CD4-positive, alpha-beta T cell treated with Interleukin-15 for 4 hours (primary cell): Measurements from ENCODE around the gene CFAP61.
"Not testable (repeated sequence)": the region's sequence is repeated elsewhere in the genome, so short reads cannot be mapped to it uniquely, and the experiment has no call there.

Experiments
- DNase-seq: peaks from one replicate; pipeline ENCODE4 v3.0.0-alpha.2; 2020; ENCODE audit warnings: low spot score

Gene CFAP61

GRCh38 chr20:20233041-20233514, 180.7 kb downstream of the CFAP61 start:
- DNase-seq, result no peak

GRCh38 chr20:20235681-20236080, 183.3 kb downstream of the CFAP61 start:
- no peak for DNase-seq

GRCh38 chr20:20237093-20237959, 185.0 kb downstream of the CFAP61 start:
- DNase-seq, result peak; percentile 16

- DNase-seq, result no peak
Observed at GRCh38 chr20:20241976-20242375, 189.6 kb downstream of the CFAP61 start.

- DNase-seq, result not testable (repeated sequence)
Observed at GRCh38 chr20:20244384-20244783, 192.1 kb downstream of the CFAP61 start.

GRCh38 chr20:20246996-20247633, 194.8 kb downstream of the CFAP61 start:
- DNase-seq, result no peak

GRCh38 chr20:20248620-20249200, 196.4 kb downstream of the CFAP61 start:
- DNase-seq, result no peak

- no peak for DNase-seq
Observed at GRCh38 chr20:20251317-20251716, 199.0 kb downstream of the CFAP61 start.

- DNase-seq, result no peak
Observed at GRCh38 chr20:20251836-20252235, 199.5 kb downstream of the CFAP61 start.

GRCh38 chr20:20253039-20253743, 200.9 kb downstream of the CFAP61 start:
- no peak for DNase-seq

GRCh38 chr20:20253744-20254330, 201.5 kb downstream of the CFAP61 start:
- DNase-seq, result no peak

GRCh38 chr20:20255099-20255498, 202.8 kb downstream of the CFAP61 start:
- DNase-seq, result no peak

GRCh38 chr20:20259533-20259932, 207.2 kb downstream of the CFAP61 start:
- no peak for DNase-seq

- DNase-seq, result no peak
Observed at GRCh38 chr20:20261159-20261558, 208.8 kb downstream of the CFAP61 start.

- DNase-seq, result no peak
Observed at GRCh38 chr20:20265210-20265609, 212.9 kb downstream of the CFAP61 start.

GRCh38 chr20:20266552-20266951, 214.2 kb downstream of the CFAP61 start:
- DNase-seq, result no peak

GRCh38 chr20:20267685-20268370, 215.5 kb downstream of the CFAP61 start:
- DNase-seq, result no peak

GRCh38 chr20:20271271-20271670, 218.9 kb downstream of the CFAP61 start:
- DNase-seq, result no peak

- DNase-seq, result no peak
Observed at GRCh38 chr20:20272686-20273085, 220.4 kb downstream of the CFAP61 start.

- no peak for DNase-seq
Observed at GRCh38 chr20:20273286-20273685, 221.0 kb downstream of the CFAP61 start.

GRCh38 chr20:20274821-20275220, 222.5 kb downstream of the CFAP61 start:
- no peak for DNase-seq
